H1 (cell line): ENCODE data around the gene GPHB5. TPM values are rescaled to one million over a fixed set of nuclear protein-coding genes. Genes with fewer than 3 reads are reported as not detected.
A peak's percentile ranks its signal among the peaks of the same experiment; 100 is the strongest.

ENCODE experiments used
- CTCF ChIA-PET: fragments of 300-600 bp; sonication (Branson Sonifier 250); formaldehyde crosslinking; loops from one replicate; lab custom pipeline; 2021; ENCODE audit not compliant: partially characterized antibody; lab: Charles Lee
- POLR2A ChIA-PET: fragments of 300-600 bp; sonication (Branson Sonifier 250); formaldehyde crosslinking; loops from one replicate; lab custom pipeline; 2021; ENCODE audit warnings: inconsistent platforms; ENCODE audit not compliant: partially characterized antibody; lab: Charles Lee
- DNase-seq, 2 experiments: peaks; one replicate each; pipeline versions ENCODE4 v3.0.0 to v3.0.0-alpha.2; 2010 to 2022; ENCODE audit warnings: low spot score in 2 of 2, low read depth in 1 of 2, mixed read lengths in 1 of 2
- FAIRE-seq: peaks from 2 replicates; lab custom pipeline; 2011; peaks lifted over from hg19 to GRCh38; lab: Jason Lieb, UNC
- H2AFZ ChIP-seq: 2 replicates; pipeline ENCODE4 v1.8.1; 2012; ENCODE audit warnings: low read length, inconsistent platforms
- H2AK5ac ChIP-seq: 2 replicates; pipeline ENCODE4 v1.6.1; 2013; ENCODE audit warnings: low read depth, low read length
- H2BK120ac ChIP-seq: replicated peaks from 2 replicates; pipeline ENCODE3; 2013; ENCODE audit warnings: low read depth, low read length, inconsistent platforms
- H2BK12ac ChIP-seq: 2 replicates; pipeline ENCODE4 v1.6.1; 2013; ENCODE audit warnings: low read depth, low read length
- H2BK15ac ChIP-seq: 2 replicates; pipeline ENCODE4 v1.6.1; 2013; ENCODE audit warnings: low read length
- H2BK20ac ChIP-seq: 2 replicates; pipeline ENCODE4 v1.6.1; 2013; ENCODE audit warnings: low read length
- H2BK5ac ChIP-seq: 2 replicates; pipeline ENCODE4 v1.6.1; 2013; ENCODE audit warnings: low read depth, low read length
- H3K14ac ChIP-seq: 2 replicates; pipeline ENCODE4 v1.6.1; 2013; ENCODE audit warnings: inconsistent platforms; ENCODE audit not compliant: insufficient read length
- H3K18ac ChIP-seq: 2 replicates; pipeline ENCODE4 v1.6.1; 2013; ENCODE audit warnings: low read length; ENCODE audit errors: extremely low read depth
- H3K23ac ChIP-seq: 2 replicates; pipeline ENCODE4 v1.6.1; 2013; ENCODE audit warnings: inconsistent platforms; ENCODE audit not compliant: insufficient read length
- H3K23me2 ChIP-seq: 2 replicates; pipeline ENCODE4 v1.6.1; 2013; ENCODE audit warnings: low read depth, low read length
- H3K27ac ChIP-seq: 2 replicates; pipeline ENCODE4 v1.6.1; 2011; ENCODE audit warnings: low read depth, low read length, inconsistent platforms
- H3K27me3 ChIP-seq, 4 experiments: replicated peaks in 1 of 4; 1 replicate in 1 of 4; 2 replicates in 3 of 4; pipeline versions ENCODE4 v1.6.1 to v1.8.1; 2011 to 2013; ENCODE audit warnings: low read length in 3 of 4, mild to moderate bottlenecking in 3 of 4, inconsistent platforms in 2 of 4, mixed read lengths in 2 of 4, moderate library complexity in 1 of 4; ENCODE audit not compliant: control insufficient read depth in 3 of 4, insufficient read depth in 3 of 4; ENCODE audit errors: extremely low read depth in 1 of 4
- H3K36me3 ChIP-seq, 4 experiments: 2 replicates each; pipeline versions ENCODE4 v1.6.1 to v1.8.1; 2011 to 2013; ENCODE audit warnings: mild to moderate bottlenecking in 4 of 4, low read length in 3 of 4, moderate library complexity in 2 of 4, control low read depth in 1 of 4, inconsistent platforms in 1 of 4; ENCODE audit not compliant: insufficient read depth in 4 of 4, control insufficient read depth in 2 of 4
- H3K4ac ChIP-seq: replicated peaks from 2 replicates; pipeline ENCODE3; 2013; ENCODE audit warnings: low read length, low read depth, mixed read lengths, inconsistent platforms; ENCODE audit not compliant: insufficient read length
- H3K4me1 ChIP-seq, 4 experiments: replicated peaks in 1 of 4; 1 replicate in 1 of 4; 2 replicates in 3 of 4; pipeline versions ENCODE4 v1.6.1 to v1.8.1; 2011 to 2013; ENCODE audit warnings: low read length in 3 of 4, inconsistent platforms in 2 of 4, mixed read lengths in 1 of 4; ENCODE audit not compliant: insufficient read depth in 4 of 4, control insufficient read depth in 3 of 4
- H3K4me2 ChIP-seq, 2 experiments: 2 replicates each; pipeline versions ENCODE4 v1.6.1 to v1.8.1; 2011 to 2013; ENCODE audit warnings: low read depth in 2 of 2, low read length in 2 of 2, control low read depth in 1 of 2, inconsistent platforms in 1 of 2, mild to moderate bottlenecking in 1 of 2; ENCODE audit not compliant: insufficient read depth in 1 of 2
- H3K4me3 ChIP-seq, 4 experiments: fragments of 200-600, 300-600 bp in 1 of 4; sonication (generic), shearing (Covaris generic), sonication (Bioruptor Twin) in 1 of 4; 2 replicates each; pipeline versions ENCODE4 v1.5.1 to v1.8.1; 2011 to 2016; ENCODE audit warnings: low read length in 4 of 4, low read depth in 3 of 4, control low read depth in 2 of 4, inconsistent platforms in 2 of 4, mild to moderate bottlenecking in 2 of 4, mixed read lengths in 1 of 4, moderate library complexity in 1 of 4; ENCODE audit not compliant: insufficient read depth in 2 of 4; ENCODE audit errors: extremely low read depth in 1 of 4
- H3K56ac ChIP-seq: replicated peaks from 2 replicates; pipeline ENCODE3; 2013; ENCODE audit warnings: low read depth, mild to moderate bottlenecking, mixed read lengths, low read length, inconsistent platforms; ENCODE audit not compliant: insufficient read length
- H3K79me1 ChIP-seq: 2 replicates; pipeline ENCODE4 v1.6.1; 2013; ENCODE audit warnings: low read depth, low read length, control low read depth
- H3K79me2 ChIP-seq, 2 experiments: 2 replicates each; pipeline versions ENCODE4 v1.6.1 to v1.8.1; 2012 to 2013; ENCODE audit warnings: low read length in 2 of 2, mild to moderate bottlenecking in 2 of 2, inconsistent platforms in 1 of 2; ENCODE audit not compliant: insufficient read depth in 2 of 2, control insufficient read depth in 1 of 2
- H3K9ac ChIP-seq, 4 experiments: replicated peaks in 1 of 4; 1 replicate in 1 of 4; 2 replicates in 3 of 4; pipeline versions ENCODE4 v1.6.1 to v1.8.1; 2011 to 2013; ENCODE audit warnings: low read depth in 3 of 4, low read length in 3 of 4, control low read depth in 2 of 4, mild to moderate bottlenecking in 2 of 4, moderate library complexity in 2 of 4, inconsistent platforms in 1 of 4; ENCODE audit errors: extremely low read depth in 1 of 4
- H3K9me3 ChIP-seq, 2 experiments: 2 replicates each; pipeline versions ENCODE4 v1.6.1 to v1.8.1; 2012 to 2013; ENCODE audit warnings: mild to moderate bottlenecking in 2 of 2, moderate library complexity in 2 of 2, control low read depth in 1 of 2, inconsistent platforms in 1 of 2, low read depth in 1 of 2, low read length in 1 of 2, mixed read lengths in 1 of 2; ENCODE audit not compliant: insufficient read depth in 2 of 2
- H4K20me1 ChIP-seq, 2 experiments: replicated peaks in 1 of 2; 2 replicates each; pipeline versions ENCODE3 to v1.8.1; 2011 to 2013; ENCODE audit warnings: inconsistent platforms in 2 of 2, low read length in 2 of 2, mild to moderate bottlenecking in 1 of 2; ENCODE audit not compliant: insufficient read depth in 2 of 2, control insufficient read depth in 1 of 2
- H4K5ac ChIP-seq: 2 replicates; pipeline ENCODE4 v1.6.1; 2013; ENCODE audit warnings: low read length, low read depth, mixed read lengths, inconsistent platforms; ENCODE audit not compliant: insufficient read length
- H4K8ac ChIP-seq: 2 replicates; pipeline ENCODE4 v1.8.0; 2013; ENCODE audit warnings: mild to moderate bottlenecking, moderate library complexity, low read length, inconsistent platforms; ENCODE audit not compliant: insufficient read depth; ENCODE audit errors: extremely low read depth
- H4K91ac ChIP-seq: replicated peaks from 2 replicates; pipeline ENCODE3; 2013; ENCODE audit warnings: low read length, mixed read lengths, inconsistent platforms; ENCODE audit not compliant: insufficient read length
- BACH1 ChIP-seq: IDR thresholded peaks from 2 replicates; pipeline ENCODE4 v1.6.1; 2012; ENCODE audit warnings: low read length, improper control_type of control experiment
- BRCA1 ChIP-seq: IDR thresholded peaks from 2 replicates; pipeline ENCODE4 v1.6.1; 2012; ENCODE audit warnings: low read depth, low read length, improper control_type of control experiment
- CHD1 ChIP-seq: IDR thresholded peaks from 2 replicates; pipeline ENCODE4 v1.6.1; 2012; ENCODE audit warnings: low read depth, low read length, improper control_type of control experiment
- GABPA ChIP-seq: IDR thresholded peaks from 2 replicates; pipeline ENCODE4 v1.6.1; 2011; ENCODE audit warnings: mild to moderate bottlenecking, low read length, moderate library complexity, borderline replicate concordance; ENCODE audit not compliant: insufficient read depth
- GTF2F1 ChIP-seq: IDR thresholded peaks from 2 replicates; pipeline ENCODE4 v1.6.1; 2012; ENCODE audit warnings: low read depth, low read length, improper control_type of control experiment, borderline replicate concordance
- KDM1A ChIP-seq: fragments of 200-600, 300-600 bp; sonication (generic); IDR thresholded peaks from 2 replicates; pipeline ENCODE4 v1.7.1; 2016; ENCODE audit warnings: mild to moderate bottlenecking, low read length, borderline replicate concordance
- MAFK ChIP-seq: IDR thresholded peaks from 2 replicates; pipeline ENCODE4 v1.6.1; 2012; ENCODE audit warnings: low read depth, mild to moderate bottlenecking, improper control_type of control experiment, low read length
- POLR2A ChIP-seq, 2 experiments: IDR thresholded peaks; 1 replicate in 1 of 2; 2 replicates in 1 of 2; pipeline ENCODE4 v1.6.1; 2011; ENCODE audit warnings: low read depth in 2 of 2, low read length in 2 of 2, mild to moderate bottlenecking in 2 of 2; ENCODE audit errors: control extremely low read depth in 1 of 2
- RXRA ChIP-seq: IDR thresholded peaks from 2 replicates; pipeline ENCODE4 v1.6.1; 2011; ENCODE audit warnings: low read depth, mild to moderate bottlenecking, low read length, moderate library complexity; ENCODE audit not compliant: insufficient read depth
- SIN3A ChIP-seq, 2 experiments: IDR thresholded peaks in 1 of 2; conservative IDR thresholded peaks in 1 of 2; 2 replicates each; pipeline ENCODE4 v1.6.1; 2011 to 2012; ENCODE audit warnings: low read length in 2 of 2, improper control_type of control experiment in 1 of 2, low read depth in 1 of 2, mild to moderate bottlenecking in 1 of 2
- SP2 ChIP-seq: IDR thresholded peaks from 2 replicates; pipeline ENCODE4 v1.6.1; 2012; ENCODE audit warnings: mild to moderate bottlenecking, low read length, inconsistent platforms
- WGBS, 2 experiments: shearing (Covaris generic) in 1 of 2; methylation state at CpG; one replicate each; pipeline versions ENCODE4 v1.1.6 to v1.1.7; 2013 to 2015; ENCODE audit warnings: low lambda C conversion rate in 2 of 2, mixed read lengths in 2 of 2, inconsistent platforms in 1 of 2, low coverage in 1 of 2, missing lambda C conversion rate in 1 of 2; ENCODE audit not compliant: insufficient replicate concordance in 2 of 2, insufficient coverage in 1 of 2, insufficient read length in 1 of 2; ENCODE audit errors: extremely low coverage in 1 of 2, missing lambda C conversion rate in 1 of 2; 5-methylcytosine and 5-hydroxymethylcytosine counted together
- polyA plus RNA-seq, 7 experiments: library from polyadenylated mRNA; depleted of rRNA in 3 of 7; stranded (reverse) in 5 of 7; unstranded in 2 of 7; fragments of >200 nt in 5 of 7; fragments of 200-250 nt in 2 of 7; gene quantifications; 1 replicate in 5 of 7; 2 replicates in 1 of 7; 4 replicates in 1 of 7; pipeline versions ENCODE4 v1.2.1 to v1.2.3, GENCODE V29; 2011 to 2013; ENCODE audit warnings: missing spikeins in 2 of 7, mixed read lengths in 2 of 7
- total RNA-seq: library from RNA; stranded (reverse); fragmentation: NEBNext Ultra II Directional; extraction: Animal tissue kit (Norgen Biotek cat#: 25700); gene quantifications from 2 replicates; pipeline ENCODE4 v1.2.1, GENCODE V29; 2021
- TF ChIP-seq, protein P1 (sequence below): IDR thresholded peaks from 2 replicates; pipeline ENCODE4 v1.6.1; 2012; ENCODE audit warnings: inconsistent platforms
- TF ChIP-seq, protein P2 (sequence below): IDR thresholded peaks from 2 replicates; pipeline ENCODE4 v1.6.1; 2011; ENCODE audit warnings: low read depth, mild to moderate bottlenecking, low read length; ENCODE audit not compliant: insufficient read depth

Gene GPHB5
- total and polyA plus RNA-seq, 2 of the 8 experiments (the other 6 are each of a cell fraction or from before 2014, with no cell fraction given) = not detected

DNA sequence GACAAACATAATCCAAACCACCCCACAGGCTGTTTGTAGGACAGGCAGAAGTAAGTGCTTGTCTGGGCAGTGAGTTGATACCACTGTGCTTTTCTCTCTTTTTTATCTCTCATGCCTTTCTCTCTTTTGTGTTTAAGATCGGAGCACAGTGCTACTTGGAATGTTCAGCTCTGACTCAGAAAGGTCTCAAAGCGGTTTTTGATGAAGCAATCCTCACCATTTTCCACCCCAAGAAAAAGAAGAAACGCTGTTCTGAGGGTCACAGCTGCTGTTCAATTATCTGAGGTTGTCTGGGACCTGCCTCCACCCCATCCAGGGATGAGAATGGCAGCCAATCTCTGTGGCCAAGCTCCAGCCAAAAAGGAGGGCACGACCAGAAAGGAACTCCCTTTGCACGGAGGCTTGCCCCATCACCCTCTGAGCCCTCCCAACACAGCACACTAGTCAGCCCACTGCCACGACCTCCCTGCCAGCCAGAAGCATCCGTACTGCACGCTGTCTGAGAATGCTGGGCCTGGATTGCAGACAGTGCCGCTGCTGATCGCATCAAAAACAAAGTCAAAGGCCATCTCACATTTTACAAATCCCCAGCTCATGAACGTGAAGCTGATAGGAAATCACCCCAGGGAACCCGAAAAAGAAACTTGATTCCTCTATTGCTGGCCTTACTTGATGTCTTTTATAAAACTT lies 27.8 kb downstream of the GPHB5 start:
- Histone ChIP-seq H3K27ac (no peak overlapping the region), H4K8ac (no peak overlapping the region), H2AK5ac (no peak overlapping the region), H2BK20ac (no peak overlapping the region), H4K91ac (peak overlapping the region; percentile 58), H2BK120ac (no peak overlapping the region), H3K9ac (no peak overlapping the region), H3K36me3 (no peaks in the 10 kb centered on the region), H3K9me3 (no peaks in the 10 kb centered on the region), H4K20me1 (no peaks in the 10 kb centered on the region), H3K4ac (no peak overlapping the region), H3K4me3 (no peak overlapping the region), H3K56ac (no peak overlapping the region), H3K18ac (no peak overlapping the region), H3K27me3 (no peaks in the 10 kb centered on the region), H2BK15ac (no peak overlapping the region), H3K4me2 (no peak overlapping the region), H3K23ac (no peak overlapping the region), H2AFZ (peak overlapping the region; percentile 24), H3K23me2 (no peaks in the 10 kb centered on the region), H2BK5ac (0 out of 2 replicates have a peak overlapping the region, but pooled peaks have one; percentile 40), H2BK12ac (no peak overlapping the region; the same call in 1 of the 2 replicates), H3K79me2 (no peaks in the 10 kb centered on the region), H3K14ac (no peak overlapping the region), H3K79me1 (no peaks in the 10 kb centered on the region), H3K4me1 (peaks cover 2 to 5% (median 4%) of the 10 kb centered on the region in 4 experiments; a peak in 5 of 7 replicates), H4K5ac (no peak overlapping the region)
- CTCF ChIA-PET = interaction anchor here (0.9 to 1.2 kb wide), 3 partner anchors 15 to 1123 kb away, joined by 3 read pairs; no protein-coding TSS in a partner anchor
- POLR2A ChIA-PET = no interaction called here
- FAIRE-seq (no peak), DNase-seq (no peak)
- 83% methylated on average over 12 of the region's 12 CpGs; no CpG with 5 or more reads in 1 of the 2 experiments for WGBS, 2 experiments
- no peak for TF ChIP-seq BACH1
- no peak for TF ChIP-seq GTF2F1
- no peak for TF ChIP-seq SIN3A (conservative IDR thresholded peaks at IDR 0.05 in 1 of 2, IDR thresholded peaks at IDR 0.05 in 1 of 2; ENCODE audit: low read depth in 1 of 2, low read length in 2 of 2)
- TF ChIP-seq MAFK = no peak
- TF ChIP-seq SP2 = no peak
- no peak for TF ChIP-seq POLR2A (IDR thresholded peaks at IDR 0.05; ENCODE audit: control extremely low read depth in 1 of 2, low read depth in 2 of 2, low read length in 2 of 2)
- TF ChIP-seq, protein P1, sequence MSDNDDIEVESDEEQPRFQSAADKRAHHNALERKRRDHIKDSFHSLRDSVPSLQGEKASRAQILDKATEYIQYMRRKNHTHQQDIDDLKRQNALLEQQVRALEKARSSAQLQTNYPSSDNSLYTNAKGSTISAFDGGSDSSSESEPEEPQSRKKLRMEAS = no peak
- no peak for TF ChIP-seq CHD1
- no peak for TF ChIP-seq RXRA
- no peak for TF ChIP-seq KDM1A
- TF ChIP-seq, protein P2, sequence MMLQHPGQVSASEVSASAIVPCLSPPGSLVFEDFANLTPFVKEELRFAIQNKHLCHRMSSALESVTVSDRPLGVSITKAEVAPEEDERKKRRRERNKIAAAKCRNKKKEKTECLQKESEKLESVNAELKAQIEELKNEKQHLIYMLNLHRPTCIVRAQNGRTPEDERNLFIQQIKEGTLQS = no peak
- TF ChIP-seq BRCA1 = no peak
- no peak for TF ChIP-seq GABPA
